HG03108 (cell line): ENCODE measurements around the gene COL13A1.

Experiments
- ATAC-seq: cut with Tn5 transposase; IDR thresholded peaks from one replicate; pipeline ENCODE4 v1.9.1; 2021; ENCODE audit warnings: moderate library complexity; ENCODE audit not compliant: unreplicated experiment

Gene COL13A1

DNA sequence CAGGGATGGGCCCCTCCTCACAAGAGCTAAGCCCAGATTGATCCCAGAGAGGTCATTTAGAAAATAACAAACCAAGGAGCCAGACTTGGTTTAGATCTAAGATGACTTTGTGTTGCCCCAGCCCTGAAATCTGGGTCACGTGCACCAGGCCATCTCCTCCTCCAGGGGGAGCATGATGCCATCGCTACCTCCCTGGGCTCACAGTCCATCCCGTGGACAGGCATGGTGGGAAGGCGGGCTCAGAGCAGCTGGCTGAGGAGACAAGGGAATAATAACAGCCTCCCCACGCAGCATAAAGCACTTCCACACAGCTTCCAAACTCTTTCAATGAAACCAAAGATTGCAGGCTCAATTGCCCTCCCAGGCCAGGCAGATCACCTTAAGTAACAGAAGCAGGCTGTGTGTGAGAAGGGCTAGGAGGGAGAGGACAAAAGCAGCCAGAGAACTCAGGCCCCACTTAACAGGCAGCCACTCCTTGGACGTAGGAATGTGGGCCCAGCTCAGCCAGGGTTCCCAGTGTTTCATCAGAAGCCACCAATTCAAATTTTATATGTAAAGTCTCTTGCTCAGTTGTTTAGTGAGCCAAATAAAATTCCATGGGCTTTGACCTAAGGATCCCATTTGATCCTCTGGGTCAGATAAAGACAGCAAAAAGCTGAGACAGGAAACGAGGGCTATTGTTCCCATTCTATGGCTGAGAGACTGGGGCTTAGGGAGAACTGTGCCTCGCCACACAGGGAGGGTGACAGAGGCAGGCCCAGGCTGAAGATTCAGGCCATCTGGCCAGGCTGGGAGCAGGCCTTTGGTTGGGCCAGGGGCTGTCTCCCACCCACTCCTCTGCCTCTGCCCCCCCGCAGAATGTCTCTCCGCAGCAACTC is 100.2 kb downstream of the COL13A1 start:
- no peak for ATAC-seq

DNA sequence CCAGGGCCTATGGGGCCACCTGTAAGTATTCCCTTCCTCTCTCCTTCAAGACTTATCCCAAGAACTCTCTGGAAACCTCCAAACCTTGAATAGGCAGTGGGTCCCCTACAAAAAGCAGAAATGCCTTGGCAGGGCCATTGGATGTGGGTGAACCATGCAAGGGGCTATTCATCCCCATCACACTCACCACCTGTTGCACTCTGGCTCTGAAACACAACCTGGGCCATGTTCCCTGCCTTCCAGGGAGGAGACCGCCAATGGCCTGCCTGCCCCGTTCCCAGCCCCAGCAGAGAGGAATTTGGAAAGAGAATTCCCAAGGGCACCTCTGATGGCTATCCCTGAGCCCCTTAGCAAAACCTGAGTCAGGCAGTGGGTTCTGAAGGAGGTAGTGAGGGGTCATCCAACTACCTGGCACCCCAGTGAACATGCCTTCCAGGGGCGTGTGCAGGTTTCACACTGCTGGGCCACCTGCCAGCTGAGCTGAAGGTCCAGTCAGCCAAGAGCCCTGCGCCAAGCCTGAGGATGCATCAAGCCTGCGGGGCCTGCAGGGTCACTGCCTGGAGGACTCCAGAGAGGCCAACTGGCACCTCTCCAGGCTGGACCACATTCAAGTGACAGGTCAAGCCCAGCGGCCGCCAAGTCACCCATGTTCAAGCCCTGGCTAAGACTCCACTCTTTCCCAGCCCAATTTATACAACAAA is 101.3 kb downstream of the COL13A1 start:
- ATAC-seq: no peak

DNA sequence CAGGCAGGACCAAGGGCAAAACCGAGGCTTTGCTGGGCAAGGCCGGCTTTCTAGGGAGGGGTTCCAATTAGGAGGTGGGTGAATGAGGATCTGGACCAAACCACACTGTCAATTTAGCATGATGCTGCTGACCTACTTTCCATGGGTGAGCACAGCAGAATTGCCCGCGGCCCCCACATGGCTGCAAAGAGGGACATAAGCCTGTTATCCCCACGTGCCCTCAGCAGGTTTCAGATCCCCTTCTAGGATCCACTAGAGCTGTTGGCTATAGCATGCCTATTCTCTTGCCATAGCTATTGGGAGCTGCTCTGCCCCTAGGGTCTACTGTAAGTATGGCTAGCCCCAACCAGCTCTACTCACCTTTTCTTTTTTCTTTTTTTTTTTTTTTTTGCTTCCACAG is 102.8 kb downstream of the COL13A1 start:
- ATAC-seq: no peak

DNA sequence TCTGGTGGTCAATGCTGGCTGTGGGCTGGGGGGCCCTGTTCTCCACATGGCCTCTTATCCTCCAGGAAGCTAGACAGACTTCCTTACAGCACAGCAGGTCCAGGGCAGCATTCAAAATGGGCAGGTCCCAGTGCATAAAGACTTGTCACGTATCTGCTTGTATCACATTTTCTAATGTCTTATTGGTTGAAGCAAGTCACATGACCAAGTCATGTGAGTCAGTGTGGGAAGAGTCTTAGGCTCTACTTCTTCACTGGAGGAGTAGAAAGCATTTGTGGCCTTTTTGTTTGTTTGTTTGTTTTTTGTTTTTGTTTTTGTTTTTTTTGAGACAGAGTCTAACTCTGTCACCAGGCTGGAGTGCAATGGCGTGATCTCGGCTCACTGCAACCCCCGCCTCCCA is 104.7 kb downstream of the COL13A1 start:
- no peak for ATAC-seq

DNA sequence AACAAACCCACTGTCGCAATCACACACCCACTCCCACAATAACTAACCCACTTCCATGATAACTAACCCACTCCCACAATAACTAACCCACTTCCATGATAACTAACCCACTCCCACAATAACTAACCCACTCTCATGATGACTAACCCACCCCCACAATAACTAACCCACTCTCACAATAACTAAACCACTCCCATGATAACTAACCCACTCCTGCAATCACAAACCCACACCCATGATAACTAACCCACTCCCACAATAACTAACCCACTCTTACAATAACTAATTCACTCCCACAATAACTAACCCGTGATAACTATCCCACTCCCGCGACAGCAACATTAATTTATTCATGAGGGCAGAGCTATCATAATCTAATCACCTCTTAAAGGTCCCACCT is 105.8 kb downstream of the COL13A1 start:
- no peak for ATAC-seq

DNA sequence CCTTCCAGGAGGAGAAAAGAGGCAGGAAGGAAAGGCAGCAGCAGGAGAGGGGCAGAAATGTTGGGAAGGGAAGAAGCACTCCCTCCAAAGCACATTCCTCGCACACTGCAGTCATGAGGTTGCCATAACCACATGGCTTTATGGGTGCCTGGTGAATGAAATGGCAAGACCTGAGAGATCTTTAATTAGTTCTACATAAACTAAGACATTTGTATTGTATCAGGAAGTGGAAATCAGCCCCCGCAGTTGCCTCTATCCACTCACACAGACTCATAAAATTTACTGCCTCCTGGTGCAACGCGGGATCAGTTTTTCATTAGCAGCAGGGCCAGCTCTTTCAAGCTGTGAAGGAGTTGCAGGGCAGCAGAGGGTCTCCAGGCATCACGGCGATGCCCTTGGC is 106.4 kb downstream of the COL13A1 start:
- ATAC-seq: no peak

DNA sequence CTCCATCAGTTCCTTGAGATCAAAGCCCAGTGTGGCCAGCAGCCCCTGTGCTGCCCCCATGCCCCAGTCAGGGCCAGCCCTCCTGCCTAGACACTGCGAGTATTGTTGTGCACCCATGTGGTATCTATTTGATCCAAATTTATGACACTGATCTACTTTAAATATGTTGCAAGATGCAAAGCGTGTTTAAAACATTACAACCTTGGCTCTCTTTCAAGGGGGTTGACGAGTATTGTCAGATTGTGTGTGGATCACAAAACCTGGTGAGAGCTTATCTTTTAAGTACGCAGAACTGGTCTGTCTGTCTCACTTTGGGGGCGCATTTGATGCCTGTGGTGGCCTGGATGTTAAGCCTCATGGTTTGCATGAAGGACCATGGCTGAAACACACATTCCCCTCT is 108.9 kb downstream of the COL13A1 start:
- ATAC-seq: no peak

DNA sequence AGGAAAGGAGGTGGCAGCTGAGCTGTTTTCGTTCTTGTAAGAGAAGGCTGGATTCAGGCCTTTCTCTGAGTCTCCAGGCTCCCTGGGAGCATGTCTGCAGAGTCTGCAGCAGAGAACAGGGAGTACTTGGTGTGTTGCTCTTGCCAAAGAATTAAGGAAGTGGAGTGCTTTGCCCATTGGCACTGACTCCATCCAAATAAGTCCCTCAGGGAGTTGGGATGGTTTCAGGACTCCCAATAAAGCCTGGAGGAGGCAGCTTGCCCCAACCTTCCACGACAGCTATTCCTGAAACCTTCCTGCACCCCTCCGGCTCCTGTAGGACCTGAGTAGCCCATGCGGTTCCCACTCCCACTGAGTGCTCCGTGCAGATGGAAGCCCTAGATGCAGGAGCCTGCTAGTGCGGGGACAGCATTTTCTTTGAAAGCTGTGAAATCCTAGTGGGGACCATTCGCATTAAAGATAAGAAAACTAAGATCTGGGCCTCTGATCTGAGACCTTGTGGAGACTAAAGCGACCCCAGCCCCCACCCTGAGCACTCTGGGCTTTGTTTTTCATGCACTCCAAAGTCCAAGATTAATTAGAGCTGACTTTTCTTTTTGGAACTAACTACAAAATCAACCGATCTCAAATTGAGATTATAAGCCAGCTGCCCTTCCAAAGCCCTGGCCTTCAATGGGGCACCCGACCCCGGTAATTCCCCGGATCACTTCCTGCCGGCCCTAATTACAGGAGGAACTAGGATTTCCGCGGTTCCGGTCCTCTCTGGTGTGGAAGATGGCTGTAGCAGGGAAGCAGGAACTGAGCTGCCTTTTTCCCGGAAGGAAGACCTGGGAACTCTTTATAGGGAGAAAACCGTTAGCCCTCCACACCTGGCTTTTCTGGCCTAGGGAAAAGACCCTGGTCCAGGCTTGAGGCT is 110.2 kb downstream of the COL13A1 start:
- no peak for ATAC-seq

DNA sequence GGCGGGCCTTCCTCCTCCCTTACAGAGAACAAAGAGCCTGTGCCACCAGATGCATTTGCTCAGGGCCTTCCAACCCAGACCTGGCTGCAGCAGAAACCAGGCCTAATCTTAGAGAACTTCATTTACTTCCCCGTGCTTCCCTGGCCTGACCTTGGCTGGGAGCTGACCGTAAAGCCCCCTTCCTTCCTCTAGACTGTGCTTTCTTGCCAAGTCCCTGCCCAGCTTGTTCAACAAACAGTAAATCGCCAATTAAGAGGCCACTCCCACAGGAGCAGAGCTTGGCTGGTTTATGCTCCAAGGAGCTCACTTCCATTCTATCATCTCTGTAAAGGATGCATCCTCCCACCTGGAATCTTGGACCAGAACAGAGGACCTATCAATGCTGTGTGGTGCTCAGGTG is 110.9 kb downstream of the COL13A1 start:
- no peak for ATAC-seq

DNA sequence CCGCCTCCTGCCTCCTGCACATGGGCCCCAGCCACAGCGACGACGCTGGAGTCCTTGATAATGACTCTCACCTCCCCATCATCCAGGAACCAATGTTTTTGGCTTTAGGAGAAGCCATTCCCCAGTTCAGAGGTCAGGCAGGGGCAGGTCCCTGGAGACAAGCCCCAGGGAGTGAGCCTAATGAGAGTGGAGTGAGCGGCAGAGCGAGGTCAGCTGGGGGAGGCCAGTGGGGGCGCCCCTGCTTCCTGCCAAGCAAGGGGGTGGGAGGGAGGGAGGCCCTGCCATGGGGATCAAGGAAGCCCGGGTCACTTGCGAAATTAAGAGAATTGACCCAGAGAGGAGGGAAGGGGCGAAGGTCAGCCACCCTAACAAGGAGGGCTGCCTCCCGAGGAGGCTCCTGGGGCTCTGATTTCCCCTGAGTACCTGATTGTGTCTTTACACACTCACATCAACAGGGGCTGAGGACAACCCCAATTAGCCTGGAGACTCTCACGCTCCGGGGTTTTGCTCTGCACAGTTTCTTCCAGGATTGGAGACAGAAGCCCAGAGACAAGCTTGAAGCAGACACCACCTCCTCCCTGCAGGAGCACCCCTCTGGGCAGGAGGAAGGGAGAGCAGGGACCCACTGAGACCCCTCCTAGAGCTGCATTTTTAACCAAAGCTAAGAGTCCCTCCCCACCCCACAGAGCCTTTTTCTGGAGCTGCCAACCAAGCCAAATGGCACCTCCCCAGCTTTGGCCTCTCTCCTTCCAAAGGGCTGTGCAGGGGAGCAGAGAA is 112.1 kb downstream of the COL13A1 start:
- ATAC-seq: no peak

DNA sequence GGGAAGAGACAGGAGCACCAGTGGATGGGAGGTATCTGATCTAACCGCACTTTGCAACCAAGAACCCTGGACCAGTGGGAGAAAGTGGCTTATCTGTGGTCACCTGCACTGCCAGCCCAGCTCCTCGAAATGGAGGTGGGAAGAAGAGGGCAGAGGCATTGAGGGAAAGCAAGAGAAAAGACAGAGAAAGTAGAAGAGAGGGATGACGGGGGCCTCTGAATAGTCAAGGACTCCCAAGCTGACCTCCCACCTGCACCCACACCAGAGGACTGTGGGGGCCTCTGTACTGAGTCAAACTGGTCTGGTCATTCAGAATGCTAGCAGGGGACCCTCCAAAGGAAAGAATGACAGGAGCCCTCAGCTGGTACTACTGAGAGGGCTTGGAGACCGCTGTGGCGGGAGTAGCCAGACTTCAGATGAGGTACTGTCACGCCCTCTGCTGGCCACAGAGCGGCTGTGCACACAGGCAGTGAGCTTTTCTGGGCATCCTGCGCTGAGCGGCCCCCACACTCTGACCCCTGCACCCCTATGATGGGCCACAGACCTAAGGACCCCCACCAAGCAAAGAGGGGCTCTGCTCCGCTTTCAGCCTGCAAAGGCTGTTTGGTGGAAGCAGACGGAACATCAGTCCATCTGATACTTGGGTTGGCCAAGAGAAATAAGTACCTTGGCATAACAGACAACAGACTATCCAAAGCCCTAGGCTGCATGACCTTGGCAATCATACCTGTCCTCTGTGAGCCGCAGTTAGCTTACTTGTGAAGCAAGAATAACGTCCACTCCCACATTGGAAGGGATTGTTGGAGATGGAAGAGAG is 112.9 kb downstream of the COL13A1 start:
- no peak for ATAC-seq

DNA sequence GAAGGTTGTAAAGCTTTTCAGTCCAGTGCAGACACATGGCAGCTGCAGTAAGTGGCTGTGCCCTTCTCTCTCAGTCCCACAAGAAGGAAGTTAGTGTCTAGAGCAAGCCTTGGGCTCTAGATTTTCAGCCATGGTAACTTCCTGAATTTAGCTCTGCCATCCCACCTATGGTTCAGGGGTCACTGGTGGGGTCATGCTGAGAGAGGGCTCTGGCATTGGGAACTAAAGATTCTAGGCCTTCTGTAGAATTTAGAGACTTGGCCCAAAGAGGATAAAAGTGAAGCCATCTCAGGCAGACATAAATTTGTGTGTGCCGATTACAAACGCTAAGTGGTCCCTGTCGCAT is 113.5 kb downstream of the COL13A1 start:
- no peak for ATAC-seq

DNA sequence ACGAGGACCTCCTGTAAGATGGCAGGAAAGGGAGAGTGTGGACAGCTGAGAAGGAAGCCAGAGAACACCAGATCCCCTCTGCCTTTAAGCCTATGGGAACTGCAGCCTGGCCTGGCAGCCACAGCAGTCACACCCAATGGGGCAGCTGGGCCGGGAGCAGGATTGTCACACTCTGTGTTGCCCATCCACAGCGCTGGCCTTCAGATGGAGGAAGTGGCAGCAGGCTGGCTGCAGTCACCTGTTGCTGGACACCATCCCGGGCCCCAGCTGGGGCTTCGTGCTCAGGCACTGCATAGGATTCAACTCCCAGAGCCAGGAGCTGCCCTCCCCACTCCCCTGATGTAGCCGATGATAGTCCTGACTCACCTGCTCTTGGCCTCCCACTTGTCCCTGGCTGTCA is 114.4 kb downstream of the COL13A1 start:
- ATAC-seq: no peak

DNA sequence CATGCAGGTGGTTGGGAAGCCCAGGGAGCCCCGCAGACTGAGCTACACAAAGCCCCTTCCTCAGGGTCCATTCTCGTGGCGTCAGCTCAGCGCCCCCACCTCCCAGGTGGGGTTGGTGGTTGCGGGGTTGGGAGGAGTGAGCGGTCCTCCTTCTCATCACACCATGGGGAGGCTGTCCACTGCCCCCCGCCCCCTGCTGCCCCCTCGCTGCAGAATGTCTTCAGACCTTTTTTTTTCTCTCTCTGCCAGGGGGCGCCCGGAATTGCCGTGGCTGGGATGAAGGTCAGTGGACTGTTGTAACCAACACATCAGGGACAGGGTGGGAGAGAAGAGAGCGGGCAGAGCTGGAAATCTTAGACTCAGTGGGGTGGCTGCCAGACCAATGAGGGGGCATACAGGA is 116.3 kb downstream of the COL13A1 start:
- ATAC-seq: no peak

DNA sequence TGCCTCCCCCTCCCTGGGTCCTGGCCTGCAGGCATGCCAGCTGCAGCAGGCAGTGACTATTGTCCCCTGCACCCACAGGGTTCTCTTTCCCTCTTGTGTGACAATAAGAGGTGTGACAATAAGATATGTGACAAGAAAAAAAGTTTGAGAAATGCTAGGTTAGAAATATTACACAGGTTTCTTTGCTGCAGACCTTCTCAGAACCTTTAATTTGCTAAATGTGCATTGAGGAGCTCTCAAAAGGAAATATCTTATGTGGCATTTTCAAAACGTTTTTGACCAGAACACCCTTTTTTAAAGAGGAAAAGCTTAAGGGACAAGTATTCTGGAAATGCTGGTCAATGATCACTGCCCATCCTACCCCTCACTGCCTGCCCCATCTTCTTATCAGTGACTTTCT is 117.5 kb downstream of the COL13A1 start:
- no peak for ATAC-seq

DNA sequence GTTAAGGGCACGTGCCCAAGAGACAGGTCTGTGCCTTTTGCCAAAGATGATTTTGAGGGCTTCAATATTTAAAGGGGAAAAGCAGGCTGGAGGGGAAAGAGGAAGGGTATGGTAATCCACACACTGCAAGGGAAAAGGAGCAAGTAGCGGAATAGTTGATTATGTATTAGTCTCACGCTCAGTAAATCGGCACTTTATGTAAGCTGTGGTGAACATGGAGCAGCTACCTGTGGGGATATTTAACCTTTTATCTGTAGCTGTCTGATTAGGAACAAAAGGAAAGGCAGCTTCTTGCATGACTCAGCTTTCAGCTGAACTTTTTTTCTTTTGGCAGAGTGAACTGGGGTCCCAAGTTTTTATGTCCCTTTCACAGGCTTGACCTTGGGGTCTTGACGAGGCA is 123.4 kb downstream of the COL13A1 start:
- no peak for ATAC-seq

DNA sequence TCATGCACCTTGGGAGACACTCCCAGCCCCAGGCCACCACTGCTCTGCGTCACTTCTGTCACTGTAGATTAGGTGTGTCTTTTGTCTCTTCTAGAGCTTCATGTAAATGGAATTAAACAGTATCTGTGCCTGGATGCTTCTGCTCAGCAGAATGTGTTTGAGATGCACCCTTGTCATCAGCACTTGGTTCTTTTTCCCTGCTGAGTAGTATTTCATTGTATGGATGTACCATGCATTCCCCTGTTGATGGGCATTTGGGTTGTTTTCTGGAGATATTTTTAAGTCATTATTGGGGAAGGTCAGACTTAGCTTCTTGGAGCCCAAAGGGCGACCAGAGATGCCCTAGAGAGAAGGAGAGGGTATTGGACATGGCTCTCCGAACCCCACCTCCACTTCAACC is 126.6 kb downstream of the COL13A1 start:
- ATAC-seq: no peak

DNA sequence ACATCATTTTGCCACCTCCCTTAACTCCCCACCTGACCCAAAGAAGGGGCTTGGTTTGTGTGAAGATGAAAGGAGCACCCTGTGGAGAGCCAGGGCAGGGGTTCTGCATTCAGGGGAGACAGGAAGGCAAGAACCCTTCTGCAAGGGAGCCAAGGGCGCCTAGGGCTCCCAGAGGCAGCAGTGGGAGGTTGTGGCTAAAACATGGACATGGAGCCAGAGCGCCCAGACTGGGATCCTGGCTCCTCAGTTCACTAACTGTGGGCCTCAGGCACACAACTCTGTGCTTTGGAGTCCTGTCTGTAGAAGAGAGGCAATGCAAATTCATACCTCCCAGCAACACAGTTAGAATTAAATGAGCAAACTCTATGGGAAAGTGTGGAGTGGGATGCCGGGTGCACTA is 127.9 kb downstream of the COL13A1 start:
- no peak for ATAC-seq

DNA sequence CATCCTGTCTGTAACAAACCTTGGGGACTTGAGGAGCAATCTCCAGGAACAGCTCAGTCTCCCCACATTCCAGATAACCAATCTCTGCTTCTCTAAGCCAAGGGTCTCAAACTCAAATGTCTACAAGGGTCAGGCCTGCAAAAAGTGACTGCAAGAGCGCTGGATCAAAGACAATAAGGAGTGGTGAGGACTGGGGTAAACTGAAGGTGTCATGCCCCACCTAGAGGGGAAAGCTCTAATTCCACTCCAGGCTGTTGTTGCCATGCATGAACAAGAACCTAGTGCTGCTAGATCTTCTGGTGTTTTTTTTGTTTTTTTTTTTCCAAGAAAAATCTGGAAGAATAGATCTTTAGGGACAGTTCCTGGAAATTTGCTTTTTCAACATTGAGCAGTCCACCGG is 133.1 kb downstream of the COL13A1 start:
- no peak for ATAC-seq

DNA sequence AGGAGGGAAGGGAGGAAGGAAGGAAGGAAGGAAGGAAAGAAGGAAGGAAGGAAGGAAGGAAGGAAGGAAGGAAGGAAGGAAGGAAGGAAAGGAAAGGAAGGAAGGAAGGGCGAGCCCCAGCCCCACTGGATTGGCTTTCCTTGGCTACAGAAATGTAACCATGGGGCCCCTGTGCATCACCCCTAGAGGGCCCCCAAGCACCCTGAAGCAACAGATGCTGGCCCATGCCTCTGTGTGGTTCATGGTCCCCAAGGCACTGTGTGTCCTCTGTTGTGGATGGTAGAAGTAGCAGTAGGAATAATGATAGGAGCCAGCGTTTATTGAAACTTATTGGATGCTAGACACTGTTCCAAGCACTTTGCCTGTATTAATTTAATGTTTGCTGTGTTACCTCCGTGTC is 134.4 kb downstream of the COL13A1 start:
- no peak for ATAC-seq
